MCF 10A (cell line): ENCODE results near the gene SRSF5. TPM values are rescaled to one million over a fixed set of nuclear protein-coding genes. Genes with fewer than 3 reads are reported as not detected.

Source experiments
- BruUV-seq: library from RNA; stranded (reverse); fragments of 400-500 nt; replicated peaks from 2 replicates; lab custom pipeline; 2021; lab: Mats Ljungman, UMichigan
- CTCF ChIA-PET: fragments of 300-600 bp; sonication (Branson Sonifier 250); formaldehyde crosslinking; extraction: SDS; loops from one replicate; lab custom pipeline; 2021; ENCODE audit warnings: antibody characterized with exemption, inconsistent platforms; lab: Yijun Ruan, JAX
- POLR2A ChIA-PET: fragments of 300-600, 350-650 bp; sonication (Branson Sonifier 250); formaldehyde crosslinking; extraction: SDS; loops from one replicate; lab custom pipeline; 2020; ENCODE audit warnings: antibody characterized with exemption, inconsistent platforms; lab: Yijun Ruan, JAX
- DNase-seq: peaks from one replicate; pipeline ENCODE4 v3.0.0-alpha.2; 2018; ENCODE audit not compliant: unreplicated experiment
- H3K27ac Mint-ChIP-seq: one replicate; pipeline ENCODE4 v1.8.0; 2022; ENCODE audit warnings: mild to moderate bottlenecking, low read depth, mixed read lengths; ENCODE audit not compliant: unreplicated experiment
- H3K27me3 Mint-ChIP-seq: one replicate; pipeline ENCODE4 v1.8.0; 2022; ENCODE audit warnings: mixed read lengths; ENCODE audit not compliant: insufficient read depth, unreplicated experiment
- H3K36me3 Mint-ChIP-seq: one replicate; pipeline ENCODE4 v1.8.0; 2022; ENCODE audit warnings: mild to moderate bottlenecking, moderate library complexity, mixed read lengths; ENCODE audit not compliant: insufficient read depth, unreplicated experiment
- H3K4me1 Mint-ChIP-seq: one replicate; pipeline ENCODE4 v1.8.0; 2022; ENCODE audit warnings: mixed read lengths; ENCODE audit not compliant: insufficient read depth, unreplicated experiment
- H3K4me3 Mint-ChIP-seq: one replicate; pipeline ENCODE4 v1.8.0; 2022; ENCODE audit warnings: mild to moderate bottlenecking, moderate library complexity, mixed read lengths; ENCODE audit not compliant: unreplicated experiment
- H3K9me3 Mint-ChIP-seq: one replicate; pipeline ENCODE4 v1.8.0; 2022; ENCODE audit warnings: mixed read lengths; ENCODE audit not compliant: unreplicated experiment
- intact Hi-C: fragments of 100-400 bp; cut with micrococcal nuclease; formaldehyde crosslinking; loops from 2 replicates; pipeline ENCODE4 v1.14.1; 2022
- total RNA-seq: library from RNA; stranded (reverse); gene quantifications from 2 replicates; pipeline ENCODE4 v1.2.3, GENCODE V29; 2022
- TF ChIP-seq, protein P1 (sequence below): fragments of 200-600 bp; IDR thresholded peaks from one replicate; pipeline ENCODE4 v1.8.0; 2022; ENCODE audit warnings: antibody characterized with exemption, mild to moderate bottlenecking; ENCODE audit not compliant: unreplicated experiment

Gene SRSF5
- total RNA-seq, 1 experiment from 2014 or later = 281 TPM

- intact Hi-C loops = no loop called here
- POLR2A ChIA-PET = no interaction called here
- H3K4me3 Mint-ChIP-seq = no peak overlapping the region
- CTCF ChIA-PET = interaction anchor here (0.6 kb wide), 1 partner anchor 459 kb away, joined by 3 read pairs; no protein-coding TSS in a partner anchor
- no peaks in the 10 kb centered on the region for H3K4me1 Mint-ChIP-seq
- H3K27me3 Mint-ChIP-seq = no peaks in the 10 kb centered on the region
- no peak overlapping the region for H3K27ac Mint-ChIP-seq
- TF ChIP-seq, protein P1, sequence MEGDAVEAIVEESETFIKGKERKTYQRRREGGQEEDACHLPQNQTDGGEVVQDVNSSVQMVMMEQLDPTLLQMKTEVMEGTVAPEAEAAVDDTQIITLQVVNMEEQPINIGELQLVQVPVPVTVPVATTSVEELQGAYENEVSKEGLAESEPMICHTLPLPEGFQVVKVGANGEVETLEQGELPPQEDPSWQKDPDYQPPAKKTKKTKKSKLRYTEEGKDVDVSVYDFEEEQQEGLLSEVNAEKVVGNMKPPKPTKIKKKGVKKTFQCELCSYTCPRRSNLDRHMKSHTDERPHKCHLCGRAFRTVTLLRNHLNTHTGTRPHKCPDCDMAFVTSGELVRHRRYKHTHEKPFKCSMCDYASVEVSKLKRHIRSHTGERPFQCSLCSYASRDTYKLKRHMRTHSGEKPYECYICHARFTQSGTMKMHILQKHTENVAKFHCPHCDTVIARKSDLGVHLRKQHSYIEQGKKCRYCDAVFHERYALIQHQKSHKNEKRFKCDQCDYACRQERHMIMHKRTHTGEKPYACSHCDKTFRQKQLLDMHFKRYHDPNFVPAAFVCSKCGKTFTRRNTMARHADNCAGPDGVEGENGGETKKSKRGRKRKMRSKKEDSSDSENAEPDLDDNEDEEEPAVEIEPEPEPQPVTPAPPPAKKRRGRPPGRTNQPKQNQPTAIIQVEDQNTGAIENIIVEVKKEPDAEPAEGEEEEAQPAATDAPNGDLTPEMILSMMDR = no peak
- DNase-seq = no peak
- H3K9me3 Mint-ChIP-seq = no peaks in the 10 kb centered on the region
- H3K36me3 Mint-ChIP-seq = no peaks in the 10 kb centered on the region
- BruUV-seq = no TSS peak
Observed at GRCh38 chr14:69753860-69754259, 13.1 kb upstream of the SRSF5 start.

DNA sequence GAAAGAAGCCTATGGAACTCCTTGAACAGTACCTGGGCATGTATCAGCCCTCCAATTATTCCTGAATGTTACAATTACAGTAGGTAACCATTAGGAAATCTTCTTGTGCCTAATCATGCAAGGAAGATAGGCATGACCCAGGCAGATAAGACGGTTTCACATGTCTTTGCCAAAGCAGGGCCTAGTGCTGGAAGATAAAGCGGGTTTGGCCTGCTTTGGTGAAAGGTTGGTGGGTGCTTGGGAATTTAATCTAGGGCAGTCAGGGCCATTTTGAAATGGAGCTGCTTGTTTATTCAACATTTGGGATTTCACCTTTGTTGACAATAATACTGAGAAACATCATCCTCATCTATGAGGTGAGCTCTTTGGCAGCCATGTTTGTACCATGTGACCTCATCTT lies 12.5 kb upstream of the SRSF5 start:
- H3K4me1 Mint-ChIP-seq = no peaks in the 10 kb centered on the region
- TF ChIP-seq, protein P1 = no peak
- H3K27ac Mint-ChIP-seq = no peak overlapping the region
- no peak overlapping the region for H3K4me3 Mint-ChIP-seq
- ChIA-PET POLR2A (interaction anchor here (1.0 to 3.0 kb wide), 2 partner anchors 10 to 12 kb away, joined by 3 to 15 read pairs; partner anchors contain the start of gene SRSF5), CTCF (no interaction called here)
- DNase-seq = no peak
- H3K27me3 Mint-ChIP-seq = no peaks in the 10 kb centered on the region
- H3K9me3 Mint-ChIP-seq = no peaks in the 10 kb centered on the region
- H3K36me3 Mint-ChIP-seq = no peaks in the 10 kb centered on the region
- no TSS peak for BruUV-seq
- intact Hi-C loops = no loop called here

DNA sequence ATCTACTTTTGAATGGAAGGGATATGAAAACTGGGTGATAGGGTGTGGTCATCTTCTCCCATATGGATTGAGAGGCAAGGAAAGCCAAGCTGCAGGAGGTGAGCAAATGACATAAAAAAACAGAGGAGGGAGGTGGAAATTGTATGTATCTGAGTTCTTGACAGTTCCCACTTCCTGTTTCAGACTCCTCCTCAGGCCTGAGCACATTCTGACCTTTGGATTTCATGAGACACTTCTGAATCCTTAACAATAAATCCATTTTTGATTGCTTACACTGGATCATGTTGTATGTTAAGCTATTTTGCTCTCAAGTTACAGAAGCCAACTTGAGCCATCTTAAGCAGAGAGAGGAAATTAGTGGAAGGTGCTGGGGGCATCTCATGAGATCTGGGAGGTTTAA lies 11.6 kb upstream of the SRSF5 start:
- ChIA-PET POLR2A (interaction anchor here (1.4 to 3.0 kb wide), 2 partner anchors 11 to 12 kb away, joined by 3 to 15 read pairs; partner anchors contain the start of gene SRSF5), CTCF (no interaction called here)
- DNase-seq = no peak
- H3K27ac Mint-ChIP-seq = no peak overlapping the region
- H3K4me3 Mint-ChIP-seq = no peak overlapping the region
- TF ChIP-seq, protein P1 = no peak
- H3K4me1 Mint-ChIP-seq = no peaks in the 10 kb centered on the region
- no peaks in the 10 kb centered on the region for H3K36me3 Mint-ChIP-seq
- no peaks in the 10 kb centered on the region for H3K9me3 Mint-ChIP-seq
- intact Hi-C loops = no loop called here
- H3K27me3 Mint-ChIP-seq = no peaks in the 10 kb centered on the region
- BruUV-seq = no TSS peak

DNA sequence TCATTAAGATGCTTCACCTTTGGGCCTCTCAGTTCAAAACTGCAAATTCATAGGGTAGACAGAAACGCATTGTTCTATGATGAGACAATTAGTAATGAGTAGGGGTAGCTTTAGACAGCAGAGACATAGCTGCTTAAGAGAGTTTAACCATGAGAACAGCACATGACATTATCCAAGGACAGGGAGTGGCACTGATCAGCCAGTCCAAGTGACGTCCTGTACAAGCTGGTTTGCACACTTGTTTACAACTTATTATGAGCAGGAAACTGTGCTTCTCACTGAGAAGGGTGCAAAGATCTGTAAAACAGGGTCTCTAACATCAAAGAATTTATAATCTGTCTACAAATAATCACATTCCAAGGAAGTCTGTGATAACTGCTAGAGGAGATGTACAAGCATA lies 11.2 kb upstream of the SRSF5 start:
- Mint-ChIP-seq H3K4me1 (no peaks in the 10 kb centered on the region), H3K9me3 (no peaks in the 10 kb centered on the region), H3K4me3 (no peak overlapping the region), H3K27ac (no peak overlapping the region), H3K27me3 (no peaks in the 10 kb centered on the region), H3K36me3 (no peaks in the 10 kb centered on the region)
- TF ChIP-seq, protein P1 = no peak
- ChIA-PET CTCF (no interaction called here), POLR2A (interaction anchor here (1.4 to 3.0 kb wide), 2 partner anchors 10 to 12 kb away, joined by 3 to 15 read pairs; partner anchors contain the start of gene SRSF5)
- intact Hi-C loops = no loop called here
- no peak for DNase-seq
- no TSS peak for BruUV-seq
